ENCODE measurements around the gene SULT1B1. TPM values are rescaled to one million over a fixed set of nuclear protein-coding genes. Genes with fewer than 3 reads are reported as not detected.

SULT1B1 gene
- total and polyA plus RNA-seq, 2 donors (not counting 3 experiments of a cell fraction or from before 2014, with no cell fraction given), result 45.0 to 59.5 TPM

- dilution Hi-C loops (cut with MboI; ENCODE audit: extremely low pct_ligation_motif_present, low sequenced_read_pairs), result no loop called here
- H3K4me1 ChIP-seq (ENCODE audit: control insufficient read depth, extremely low read depth, insufficient read depth, low read length), result peaks cover 14% of the 10 kb centered on the region
- no TSS peak for BruUV-seq (replicated peaks)
Measured at GRCh38 chr4:69742596-69742995, 17.8 kb downstream of the SULT1B1 start.

GRCh38 chr4:69738872-69739271 lies 21.5 kb downstream of the SULT1B1 start:
- Histone ChIP-seq H3K27ac (ENCODE audit: insufficient read depth, low read depth, low read length) (no peak overlapping the region), H3K4me2 (ENCODE audit: insufficient read depth, low read length) (no peak overlapping the region), H3K4me3 (replicated peaks in 1 of 3; ENCODE audit: insufficient read depth in 1 of 3, low read depth in 1 of 3, low read length in 3 of 3) (no peak overlapping the region), H3K9ac (replicated peaks; ENCODE audit: extremely low read depth, insufficient read depth, low read length) (no peak overlapping the region), H4K20me1 (replicated peaks; ENCODE audit: control insufficient read depth, extremely low read depth, insufficient read depth, low read length) (no peaks in the 10 kb centered on the region), H3K4me1 (ENCODE audit: control insufficient read depth, extremely low read depth, insufficient read depth, low read length) (no peaks in the 10 kb centered on the region), H3K79me2 (ENCODE audit: control insufficient read depth, insufficient read depth, low read length) (no peaks in the 10 kb centered on the region), H3K9me1 (replicated peaks; ENCODE audit: control insufficient read depth, extremely low read depth, insufficient read depth, low read length) (no peaks in the 10 kb centered on the region), H3K27me3 (ENCODE audit: control insufficient read depth in 2 of 2, insufficient read depth in 2 of 2, low read length in 2 of 2) (no peaks in the 10 kb centered on the region), H3K36me3 (ENCODE audit: control insufficient read depth in 2 of 2, extremely low read depth in 1 of 2, insufficient read depth in 2 of 2, low read length in 2 of 2) (no peaks in the 10 kb centered on the region), H3K9me3 (replicated peaks; ENCODE audit: control insufficient read depth, insufficient read depth, low read length) (no peaks in the 10 kb centered on the region), H2AFZ (ENCODE audit: low read depth, low read length) (no peak overlapping the region)
- dilution Hi-C loops (cut with MboI; ENCODE audit: extremely low pct_ligation_motif_present, low sequenced_read_pairs) (no loop called here), intact Hi-C loops (cut with micrococcal nuclease) (no loop called here)
- ChIA-PET POLR2A (no interaction called here), CTCF (no interaction called here)
- FAIRE-seq (no peak), DNase-seq (ENCODE audit: low read depth, low spot score) (no peak)
- BruUV-seq (replicated peaks), result no TSS peak
- no peak for TF ChIP-seq POLR2AphosphoS5 (IDR thresholded peaks at IDR 0.05; ENCODE audit: insufficient read depth, low read depth, low read length)
- no peak for TF ChIP-seq MYC (IDR thresholded peaks at IDR 0.05; ENCODE audit: low read depth, low read length)
- TF ChIP-seq GATA2 (IDR thresholded peaks at IDR 0.05; ENCODE audit: insufficient read depth, insufficient read length, low read depth, low read length), result no peak
- no peak for TF ChIP-seq JUN (IDR thresholded peaks at IDR 0.05; ENCODE audit: borderline replicate concordance, insufficient read depth, insufficient read length, low read depth)
- no peak for TF ChIP-seq MAX (IDR thresholded peaks at IDR 0.05; ENCODE audit: insufficient read depth, insufficient read length)
- TF ChIP-seq FOS (IDR thresholded peaks at IDR 0.05; ENCODE audit: borderline replicate concordance, insufficient read depth, low read length), result no peak
- TF ChIP-seq EZH2 (IDR thresholded peaks at IDR 0.05; ENCODE audit: borderline replicate concordance, low read depth, low read length, severe bottlenecking), result no peak
- no peak for TF ChIP-seq CTCF (IDR thresholded peaks at IDR 0.05; ENCODE audit: extremely low read depth in 1 of 2, insufficient read depth in 1 of 2, low read depth in 1 of 2, low read length in 2 of 2)
- TF ChIP-seq POLR2A (IDR thresholded peaks at IDR 0.05; ENCODE audit: low read depth, low read length), result no peak

More at GRCh38 chr4:69742596-69742995, 17.8 kb downstream of the SULT1B1 start:
- Histone ChIP-seq H3K9ac (replicated peaks; ENCODE audit: extremely low read depth, insufficient read depth, low read length) (no peak overlapping the region), H3K4me2 (ENCODE audit: insufficient read depth, low read length) (no peak overlapping the region), H3K4me3 (replicated peaks in 1 of 3; ENCODE audit: insufficient read depth in 1 of 3, low read depth in 1 of 3, low read length in 3 of 3) (no peak overlapping the region), H2AFZ (ENCODE audit: low read depth, low read length) (no peak overlapping the region), H3K79me2 (ENCODE audit: control insufficient read depth, insufficient read depth, low read length) (no peaks in the 10 kb centered on the region), H4K20me1 (replicated peaks; ENCODE audit: control insufficient read depth, extremely low read depth, insufficient read depth, low read length) (no peaks in the 10 kb centered on the region), H3K27me3 (ENCODE audit: control insufficient read depth in 2 of 2, insufficient read depth in 2 of 2, low read length in 2 of 2) (no peaks in the 10 kb centered on the region), H3K9me3 (replicated peaks; ENCODE audit: control insufficient read depth, insufficient read depth, low read length) (no peaks in the 10 kb centered on the region), H3K9me1 (replicated peaks; ENCODE audit: control insufficient read depth, extremely low read depth, insufficient read depth, low read length) (no peaks in the 10 kb centered on the region), H3K36me3 (ENCODE audit: control insufficient read depth in 2 of 2, extremely low read depth in 1 of 2, insufficient read depth in 2 of 2, low read length in 2 of 2) (peaks cover 4 to 8% of the 10 kb centered on the region in 2 experiments), H3K27ac (ENCODE audit: insufficient read depth, low read depth, low read length) (no peak overlapping the region)
- DNase-seq (ENCODE audit: low read depth, low spot score) (no peak), FAIRE-seq (no peak)
- POLR2A ChIA-PET, result no interaction called here
- TF ChIP-seq JUN (IDR thresholded peaks at IDR 0.05; ENCODE audit: borderline replicate concordance, insufficient read depth, insufficient read length, low read depth), result no peak
- TF ChIP-seq POLR2AphosphoS5 (IDR thresholded peaks at IDR 0.05; ENCODE audit: insufficient read depth, low read depth, low read length), result no peak
- TF ChIP-seq FOS (IDR thresholded peaks at IDR 0.05; ENCODE audit: borderline replicate concordance, insufficient read depth, low read length), result no peak
- TF ChIP-seq GATA2 (IDR thresholded peaks at IDR 0.05; ENCODE audit: insufficient read depth, insufficient read length, low read depth, low read length), result no peak
- intact Hi-C loops (cut with micrococcal nuclease), result no loop called here
- CTCF ChIA-PET, result interaction anchor here (0.9 to 1.4 kb wide), 2 partner anchors 81 to 88 kb away, joined by 3 read pairs; no protein-coding TSS in a partner anchor

Data from endothelial cell of umbilical vein (primary cell).